ENCODE results near the gene CANT1. TPM values are rescaled to one million over a fixed set of nuclear protein-coding genes. Genes with fewer than 3 reads are reported as not detected.

Gene CANT1
- total RNA-seq, 2 experiments from 2014 or later: 48.7 to 51.0 TPM

- Mint-ChIP-seq H3K27me3 (ENCODE audit: low read depth) (no peaks in the 10 kb centered on the region), H3K4me1 (ENCODE audit: low read depth) (peaks cover 16% of the 10 kb centered on the region), H3K9me3 (no peaks in the 10 kb centered on the region), H3K36me3 (ENCODE audit: low read depth) (peaks cover 15% of the 10 kb centered on the region), H3K27ac (no peak overlapping the region), H3K4me3 (no peak overlapping the region)
- DNase-seq: no peak
- intact Hi-C loops (cut with micrococcal nuclease): no loop called here
- CTCF ChIA-PET: no interaction called here
These were observed 8.2 kb downstream of the CANT1 start for GRCh38 chr17:79001190-79002020.

- peaks cover 8% of the 10 kb centered on the region for H3K4me1 Mint-ChIP-seq (ENCODE audit: low read depth)
These were observed 9.0 kb downstream of the CANT1 start for GRCh38 chr17:79000396-79001189.

GRCh38 chr17:78999947-79000395 lies 9.6 kb downstream of the CANT1 start:
- DNase-seq: no peak
- H3K36me3 Mint-ChIP-seq (ENCODE audit: low read depth): peaks cover 21% of the 10 kb centered on the region
- peaks cover 4% of the 10 kb centered on the region for H3K4me1 Mint-ChIP-seq (ENCODE audit: low read depth)
- no peaks in the 10 kb centered on the region for H3K27me3 Mint-ChIP-seq (ENCODE audit: low read depth)
- CTCF ChIA-PET: interaction anchor here (0.7 kb wide), 1 partner anchor 13 kb away, joined by 3 read pairs; no protein-coding TSS in a partner anchor
- intact Hi-C loops (cut with micrococcal nuclease): no loop called here
- H3K4me3 Mint-ChIP-seq: no peak overlapping the region
- no peak overlapping the region for H3K27ac Mint-ChIP-seq
- no peaks in the 10 kb centered on the region for H3K9me3 Mint-ChIP-seq

More at GRCh38 chr17:79000396-79001189, 9.0 kb downstream of the CANT1 start:
- Mint-ChIP-seq H3K36me3 (ENCODE audit: low read depth) (peaks cover 18% of the 10 kb centered on the region), H3K4me3 (no peak overlapping the region), H3K27me3 (ENCODE audit: low read depth) (no peaks in the 10 kb centered on the region), H3K9me3 (no peaks in the 10 kb centered on the region), H3K27ac (no peak overlapping the region)
- CTCF ChIA-PET: no interaction called here
- DNase-seq: no peak
- intact Hi-C loops (cut with micrococcal nuclease): no loop called here

- CTCF ChIA-PET: interaction anchor here (0.7 kb wide), 1 partner anchor 12 kb away, joined by 3 read pairs; no protein-coding TSS in a partner anchor
- H3K9me3 Mint-ChIP-seq: no peaks in the 10 kb centered on the region
- peaks cover 4% of the 10 kb centered on the region for H3K4me1 Mint-ChIP-seq (ENCODE audit: low read depth)
- no peak overlapping the region for H3K4me3 Mint-ChIP-seq
- no peak for DNase-seq
- H3K36me3 Mint-ChIP-seq (ENCODE audit: low read depth): peaks cover 23% of the 10 kb centered on the region
- intact Hi-C loops (cut with micrococcal nuclease): no loop called here
- H3K27ac Mint-ChIP-seq: no peak overlapping the region
- no peaks in the 10 kb centered on the region for H3K27me3 Mint-ChIP-seq (ENCODE audit: low read depth)
These were observed 10.4 kb downstream of the CANT1 start for GRCh38 chr17:78999056-78999768.

GRCh38 chr17:78998311-78999055 lies 11.1 kb downstream of the CANT1 start:
- intact Hi-C loops (cut with micrococcal nuclease): no loop called here
- Mint-ChIP-seq H3K4me1 (ENCODE audit: low read depth) (peaks cover 4% of the 10 kb centered on the region), H3K9me3 (no peaks in the 10 kb centered on the region), H3K27ac (no peak overlapping the region), H3K27me3 (ENCODE audit: low read depth) (no peaks in the 10 kb centered on the region), H3K36me3 (ENCODE audit: low read depth) (peaks cover 26% of the 10 kb centered on the region), H3K4me3 (no peak overlapping the region)
- no peak for DNase-seq
- CTCF ChIA-PET: no interaction called here

- H3K36me3 Mint-ChIP-seq (ENCODE audit: low read depth): peaks cover 29% of the 10 kb centered on the region
These were observed 11.7 kb downstream of the CANT1 start for GRCh38 chr17:78997881-78998280.

GRCh38 chr17:78997231-78997741 lies 12.3 kb downstream of the CANT1 start:
- no peaks in the 10 kb centered on the region for H3K27me3 Mint-ChIP-seq (ENCODE audit: low read depth)
- H3K4me1 Mint-ChIP-seq (ENCODE audit: low read depth): peaks cover 4% of the 10 kb centered on the region
- no peak overlapping the region for H3K27ac Mint-ChIP-seq
- CTCF ChIA-PET: no interaction called here
- H3K4me3 Mint-ChIP-seq: no peak overlapping the region
- peaks cover 29% of the 10 kb centered on the region for H3K36me3 Mint-ChIP-seq (ENCODE audit: low read depth)
- intact Hi-C loops (cut with micrococcal nuclease): no loop called here
- DNase-seq: no peak
- no peaks in the 10 kb centered on the region for H3K9me3 Mint-ChIP-seq

More at GRCh38 chr17:78997881-78998280, 11.7 kb downstream of the CANT1 start:
- intact Hi-C loops (cut with micrococcal nuclease): no loop called here
- Mint-ChIP-seq H3K4me1 (ENCODE audit: low read depth) (peaks cover 4% of the 10 kb centered on the region), H3K27me3 (ENCODE audit: low read depth) (no peaks in the 10 kb centered on the region), H3K4me3 (no peak overlapping the region), H3K9me3 (no peaks in the 10 kb centered on the region), H3K27ac (no peak overlapping the region)
- CTCF ChIA-PET: no interaction called here
- no peak for DNase-seq

- H3K27me3 Mint-ChIP-seq (ENCODE audit: low read depth): no peaks in the 10 kb centered on the region
- no peaks in the 10 kb centered on the region for H3K9me3 Mint-ChIP-seq
- no peak overlapping the region for H3K4me3 Mint-ChIP-seq
- CTCF ChIA-PET: interaction anchor here (0.8 kb wide), 1 partner anchor 9 kb away, joined by 5 read pairs; no protein-coding TSS in a partner anchor
- H3K36me3 Mint-ChIP-seq (ENCODE audit: low read depth): peaks cover 29% of the 10 kb centered on the region
- intact Hi-C loops (cut with micrococcal nuclease): no loop called here
- H3K4me1 Mint-ChIP-seq (ENCODE audit: low read depth): peaks cover 2% of the 10 kb centered on the region
- no peak overlapping the region for H3K27ac Mint-ChIP-seq
- DNase-seq: no peak
These were observed 12.8 kb downstream of the CANT1 start for GRCh38 chr17:78996781-78997201.

- Mint-ChIP-seq H3K27ac (no peak overlapping the region), H3K4me3 (no peak overlapping the region), H3K36me3 (ENCODE audit: low read depth) (peaks cover 35% of the 10 kb centered on the region), H3K4me1 (ENCODE audit: low read depth) (no peaks in the 10 kb centered on the region), H3K27me3 (ENCODE audit: low read depth) (no peaks in the 10 kb centered on the region), H3K9me3 (no peaks in the 10 kb centered on the region)
- CTCF ChIA-PET: interaction anchor here (0.8 kb wide), 1 partner anchor 10 kb away, joined by 5 read pairs; no protein-coding TSS in a partner anchor
- intact Hi-C loops (cut with micrococcal nuclease): no loop called here
- no peak for DNase-seq
These were observed 13.7 kb downstream of the CANT1 start for GRCh38 chr17:78995761-78996451.

- H3K36me3 Mint-ChIP-seq (ENCODE audit: low read depth): peaks cover 35% of the 10 kb centered on the region
- H3K27ac Mint-ChIP-seq: no peak overlapping the region
- H3K27me3 Mint-ChIP-seq (ENCODE audit: low read depth): no peaks in the 10 kb centered on the region
- CTCF ChIA-PET: no interaction called here
- DNase-seq: no peak
- no peak overlapping the region for H3K4me3 Mint-ChIP-seq
- no peaks in the 10 kb centered on the region for H3K4me1 Mint-ChIP-seq (ENCODE audit: low read depth)
- H3K9me3 Mint-ChIP-seq: no peaks in the 10 kb centered on the region
- intact Hi-C loops (cut with micrococcal nuclease): no loop called here
These were observed 14.4 kb downstream of the CANT1 start for GRCh38 chr17:78995022-78995760.

Data from activated naive CD4-positive, alpha-beta T cell treated with anti-CD3 and anti-CD28 coated beads for 36 hours (primary cell).